Activated naive CD8-positive, alpha-beta T cell treated with anti-CD3 and anti-CD28 coated beads, Interleukin-2, amount 10 ng/mL, durations not matched to agents 7 days and 5 days (primary cell): Measurements from ENCODE around the gene UBXN11. TPM values are rescaled to one million over a fixed set of nuclear protein-coding genes. Genes with fewer than 3 reads are reported as not detected.
"Not testable (repeated sequence)": the region's sequence is repeated elsewhere in the genome, so short reads cannot be mapped to it uniquely, and the experiment has no call there.

Source experiments
- ATAC-seq: fragments of 150-1000 bp; cut with Tn5 transposase; one replicate; pipeline ENCODE4 v1.10.0; 2021; ENCODE audit warnings: low read depth, moderate library complexity
- POLR2A ChIA-PET: fragments of 350-600 bp; sonication (Branson Sonifier 250); formaldehyde crosslinking; loops from one replicate; lab custom pipeline; 2021; ENCODE audit warnings: antibody characterized with exemption; lab: Charles Lee
- DNase-seq: peaks from one replicate; pipeline ENCODE4 v3.0.0; 2021
- H3K27ac Mint-ChIP-seq: one replicate; pipeline ENCODE4 v1.8.0; 2022; ENCODE audit warnings: mild to moderate bottlenecking, mixed read lengths
- H3K27me3 Mint-ChIP-seq: one replicate; pipeline ENCODE4 v1.8.0; 2022; ENCODE audit warnings: mild to moderate bottlenecking, moderate library complexity, mixed read lengths
- H3K36me3 Mint-ChIP-seq: one replicate; pipeline ENCODE4 v1.8.0; 2021; ENCODE audit warnings: mild to moderate bottlenecking, mixed read lengths
- H3K4me1 Mint-ChIP-seq: one replicate; pipeline ENCODE4 v1.8.0; 2021; ENCODE audit warnings: mixed read lengths
- H3K4me3 Mint-ChIP-seq: one replicate; pipeline ENCODE4 v1.8.0; 2022; ENCODE audit warnings: mild to moderate bottlenecking, moderate library complexity, mixed read lengths
- H3K9me3 Mint-ChIP-seq: one replicate; pipeline ENCODE4 v1.8.0; 2021; ENCODE audit warnings: mixed read lengths
- total RNA-seq, 2 experiments: library from RNA; stranded (reverse); gene quantifications; one replicate each; pipeline ENCODE4 v1.2.3, GENCODE V29; 2021

Gene UBXN11
- total RNA-seq, 2 experiments from 2014 or later = 60.5 to 64.1 TPM

GRCh38 chr1:26293911-26294463 is 12.4 kb downstream of the UBXN11 start:
- H3K27me3 Mint-ChIP-seq = no peaks in the 10 kb centered on the region
- DNase-seq = no peak
- no peaks in the 10 kb centered on the region for H3K9me3 Mint-ChIP-seq
- no peak overlapping the region for H3K27ac Mint-ChIP-seq
- H3K4me1 Mint-ChIP-seq = peaks cover 34% of the 10 kb centered on the region
- H3K4me3 Mint-ChIP-seq = no peak overlapping the region
- POLR2A ChIA-PET = interaction anchor here (0.9 kb wide), 1 partner anchor 25 kb away, joined by 3 read pairs; no protein-coding TSS in a partner anchor
- no peak for ATAC-seq
- peaks cover 13% of the 10 kb centered on the region for H3K36me3 Mint-ChIP-seq

- not testable (repeated sequence) for H3K4me3 Mint-ChIP-seq, H3K27me3 Mint-ChIP-seq, H3K9me3 Mint-ChIP-seq, ATAC-seq, DNase-seq
- Mint-ChIP-seq H3K36me3 (peaks cover 13% of the 10 kb centered on the region), H3K27ac (peak overlapping the region; percentile 15), H3K4me1 (peaks cover 44% of the 10 kb centered on the region)
- POLR2A ChIA-PET = interaction anchor here (20.6 kb wide), 1 partner anchor 24 kb away, joined by 1079 read pairs; the partner anchor contains the start of genes CD52 and UBXN11
These were observed 13.7 kb downstream of the UBXN11 start for GRCh38 chr1:26292735-26293134.

DNA sequence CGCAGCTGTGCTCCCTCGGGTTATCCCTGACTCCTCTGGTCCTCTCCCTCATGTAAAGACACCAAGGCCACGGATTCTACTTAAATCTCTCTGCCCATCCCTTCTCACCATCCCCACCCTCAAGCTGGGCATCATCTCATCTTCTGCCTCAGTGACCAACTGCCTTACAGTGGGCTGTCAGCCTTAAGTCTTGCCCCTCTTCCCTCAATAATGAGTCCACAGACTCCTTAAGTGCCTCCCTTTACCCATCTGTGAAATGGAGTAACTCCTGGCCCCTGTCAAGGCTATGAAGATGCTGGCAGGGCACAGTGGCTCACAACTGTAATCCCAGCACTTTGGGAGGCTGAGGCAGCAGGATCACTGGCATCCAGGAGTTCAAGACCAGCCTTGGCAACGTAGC is 14.5 kb downstream of the UBXN11 start:
- H3K36me3 Mint-ChIP-seq = peaks cover 13% of the 10 kb centered on the region
- peak overlapping the region; percentile 99 for H3K27ac Mint-ChIP-seq
- no peak for DNase-seq
- ATAC-seq = no peak
- no peaks in the 10 kb centered on the region for H3K27me3 Mint-ChIP-seq
- H3K9me3 Mint-ChIP-seq = no peaks in the 10 kb centered on the region
- peaks cover 51% of the 10 kb centered on the region for H3K4me1 Mint-ChIP-seq
- POLR2A ChIA-PET = interaction anchor here (4.3 to 20.6 kb wide), 2 partner anchors 8 to 24 kb away, joined by 22 to 1079 read pairs; partner anchors contain the start of genes CD52 and UBXN11
- peak overlapping the region; percentile 21 for H3K4me3 Mint-ChIP-seq

DNA sequence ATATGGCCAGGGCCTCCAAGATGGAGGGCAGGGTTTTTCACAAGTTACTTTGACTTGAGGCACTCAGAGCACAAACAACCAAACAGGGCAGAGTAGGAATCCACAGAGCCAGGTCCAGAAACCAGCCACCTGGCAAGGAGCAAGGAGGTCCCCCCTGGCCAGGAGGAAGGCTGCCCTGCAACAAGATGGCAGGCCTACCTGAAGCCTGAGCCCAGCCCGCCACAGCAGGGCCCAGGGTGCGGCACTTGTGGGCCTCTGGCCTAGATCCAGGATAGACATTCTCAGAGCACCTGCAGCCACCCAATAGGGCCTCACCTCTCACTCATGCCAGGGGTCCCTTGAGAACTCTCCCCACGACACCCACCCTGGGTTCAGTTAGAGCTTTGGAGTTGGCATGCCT is 15.0 kb downstream of the UBXN11 start:
- peaks cover 13% of the 10 kb centered on the region for H3K36me3 Mint-ChIP-seq
- H3K4me1 Mint-ChIP-seq = peaks cover 54% of the 10 kb centered on the region
- no peaks in the 10 kb centered on the region for H3K9me3 Mint-ChIP-seq
- no peaks in the 10 kb centered on the region for H3K27me3 Mint-ChIP-seq
- peak overlapping the region; percentile 99 for H3K27ac Mint-ChIP-seq
- ATAC-seq = no peak
- no peak for DNase-seq
- POLR2A ChIA-PET = interaction anchor here (4.3 to 20.6 kb wide), 3 partner anchors 9 to 25 kb away, joined by 22 to 1079 read pairs (median 38); partner anchors contain the start of genes CD52, SH3BGRL3 and UBXN11
- no peak overlapping the region for H3K4me3 Mint-ChIP-seq

- DNase-seq (no peak), ATAC-seq (no peak)
- peak overlapping the region; percentile 99 for H3K27ac Mint-ChIP-seq
- H3K4me3 Mint-ChIP-seq = peak overlapping the region; percentile 74
- no peaks in the 10 kb centered on the region for H3K9me3 Mint-ChIP-seq
- peaks cover 57% of the 10 kb centered on the region for H3K4me1 Mint-ChIP-seq
- peaks cover 9% of the 10 kb centered on the region for H3K36me3 Mint-ChIP-seq
- POLR2A ChIA-PET = interaction anchor here (2.7 to 20.6 kb wide), 5 partner anchors 9 to 83 kb away, joined by 10 to 1079 read pairs (median 38); partner anchors contain the start of genes CD52, SH3BGRL3 and UBXN11
- H3K27me3 Mint-ChIP-seq = no peaks in the 10 kb centered on the region
These were observed 15.6 kb downstream of the UBXN11 start for GRCh38 chr1:26290882-26291261.

DNA sequence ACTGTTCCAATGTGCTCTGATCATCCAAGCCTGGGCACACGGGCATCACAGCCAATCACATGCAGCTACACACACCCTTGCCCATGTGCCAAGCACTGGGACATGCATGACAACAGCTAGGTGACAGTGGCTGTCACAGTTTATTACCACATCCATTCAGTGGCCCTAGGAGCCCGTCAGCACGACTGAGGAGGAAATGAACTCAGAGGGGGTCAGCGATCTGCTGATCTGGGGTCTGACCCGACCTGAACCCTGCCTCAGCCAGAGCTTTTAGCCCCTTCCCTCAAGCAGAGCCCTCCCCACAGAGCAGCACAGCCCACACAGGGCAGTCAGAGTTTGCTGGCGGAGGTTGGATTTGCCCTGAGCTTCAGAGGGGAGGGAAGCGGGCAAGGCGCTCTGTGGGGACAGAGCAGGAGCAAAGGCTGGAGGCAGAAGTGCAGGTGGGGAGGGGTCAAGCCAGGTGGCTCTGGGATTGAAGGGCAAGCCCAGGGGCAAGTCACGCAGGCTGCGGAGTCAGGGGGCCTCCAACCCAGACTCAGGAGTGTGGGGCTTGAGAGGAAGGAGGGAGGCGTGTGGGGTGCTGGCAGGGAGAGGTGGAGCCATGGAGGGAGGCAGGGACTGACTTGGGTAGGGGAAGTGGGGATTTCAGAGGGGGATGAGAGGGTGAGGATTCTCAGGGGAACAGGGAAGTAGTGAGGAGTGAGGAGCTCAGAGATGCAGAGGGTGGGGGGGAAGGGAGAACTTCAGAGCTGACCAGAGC is 16.1 kb downstream of the UBXN11 start:
- POLR2A ChIA-PET = interaction anchor here (1.0 to 20.6 kb wide), 7 partner anchors 7 to 408 kb away, joined by 3 to 1079 read pairs (median 22); partner anchors contain the start of genes CD52, SH3BGRL3 and UBXN11
- no peaks in the 10 kb centered on the region for H3K27me3 Mint-ChIP-seq

DNA sequence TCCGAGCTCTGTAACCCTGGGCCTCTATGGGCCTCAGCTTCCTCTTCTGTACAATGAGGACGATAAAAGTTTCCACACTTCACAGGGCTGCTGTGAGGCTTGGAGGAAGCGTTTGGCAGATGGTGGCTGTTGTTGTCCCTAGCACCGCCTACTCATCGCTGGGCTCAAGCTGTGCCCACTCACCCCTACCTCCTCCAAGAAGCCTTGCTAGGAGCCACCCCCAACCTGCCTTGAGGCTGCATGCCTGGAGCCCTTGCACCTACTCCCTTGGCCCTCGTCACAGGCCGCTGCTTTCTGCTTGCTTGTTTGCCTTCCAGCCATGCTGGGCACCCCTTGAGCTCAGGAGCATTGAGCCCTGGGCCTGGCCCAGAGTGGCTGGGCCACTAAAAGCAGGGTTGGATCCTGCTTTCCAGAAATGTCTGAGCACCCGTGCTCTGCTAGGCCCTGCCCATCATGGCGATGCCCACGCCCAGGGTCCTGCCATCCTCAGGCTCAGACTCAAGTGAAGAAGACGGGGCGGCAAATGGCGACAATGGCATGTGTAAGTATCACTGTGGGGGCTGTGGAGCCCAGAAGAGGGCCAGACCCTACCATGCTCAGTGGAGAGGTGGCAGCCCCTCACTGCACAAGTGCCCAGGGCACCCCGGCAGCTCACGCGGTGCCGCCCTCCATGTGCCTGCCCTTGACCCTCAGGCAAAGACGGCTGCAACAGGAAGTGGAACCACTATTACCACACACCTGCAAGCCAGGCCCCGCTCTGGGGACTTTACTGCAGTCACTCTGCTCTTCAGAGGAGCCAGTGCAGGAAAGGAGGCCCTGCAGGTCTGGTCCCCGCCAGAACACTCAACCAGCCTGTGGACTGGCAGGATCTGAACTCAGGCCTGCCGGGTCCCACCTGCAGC is 17.0 kb downstream of the UBXN11 start:
- Mint-ChIP-seq H3K4me3 (peak overlapping the region; percentile 74), H3K4me1 (peaks cover 66% of the 10 kb centered on the region), H3K36me3 (peaks cover 9% of the 10 kb centered on the region), H3K27me3 (no peaks in the 10 kb centered on the region), H3K27ac (peak overlapping the region; percentile 99), H3K9me3 (no peaks in the 10 kb centered on the region)
- POLR2A ChIA-PET = interaction anchor here (0.6 to 20.6 kb wide), 18 partner anchors 8 to 409 kb away, joined by 3 to 1079 read pairs (median 6); partner anchors contain the start of genes CD52, DHDDS, SH3BGRL3 and UBXN11
- DNase-seq = peak; percentile 69
- ATAC-seq = peak; percentile 27

More for the DNA sequence above, 16.1 kb downstream of the UBXN11 start:
- H3K27ac Mint-ChIP-seq = peak overlapping the region; percentile 99
- ATAC-seq = peak; percentile 4
- H3K4me3 Mint-ChIP-seq = peak overlapping the region; percentile 74
- DNase-seq = no peak
- H3K36me3 Mint-ChIP-seq = peaks cover 7% of the 10 kb centered on the region
- no peaks in the 10 kb centered on the region for H3K9me3 Mint-ChIP-seq
- H3K4me1 Mint-ChIP-seq = peaks cover 57% of the 10 kb centered on the region

DNA sequence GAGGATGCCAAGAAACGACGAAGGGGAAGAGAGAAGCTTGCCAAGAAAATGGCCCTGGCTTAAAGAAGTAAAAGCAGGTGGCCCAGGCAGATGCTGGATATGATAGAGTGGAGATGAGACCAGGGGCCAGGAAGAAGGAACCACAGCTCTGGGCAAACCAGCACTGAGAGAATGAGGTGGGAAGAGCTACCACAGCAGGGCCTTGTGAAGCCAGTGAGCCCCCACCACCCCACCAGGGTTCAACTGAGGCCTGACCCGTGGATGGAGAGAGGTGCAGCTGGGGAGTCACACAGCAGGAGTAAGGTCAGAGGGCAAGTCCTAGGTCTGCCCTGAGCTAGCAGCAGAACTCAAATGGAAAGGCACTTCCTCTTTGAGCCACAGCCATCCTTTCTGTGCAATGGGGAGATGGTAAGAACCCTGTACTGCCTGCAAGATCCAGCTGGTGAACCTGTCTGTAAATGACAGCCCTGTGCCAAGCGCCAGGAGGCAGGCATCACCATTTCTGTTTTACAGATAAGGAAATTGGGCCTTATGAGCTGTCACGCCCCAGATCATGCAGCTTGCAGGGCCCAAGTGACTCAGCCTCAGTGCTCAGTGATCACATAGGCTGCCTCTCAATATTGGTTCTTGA is 18.0 kb downstream of the UBXN11 start:
- Mint-ChIP-seq H3K27ac (peak overlapping the region; percentile 99), H3K27me3 (no peaks in the 10 kb centered on the region), H3K9me3 (no peaks in the 10 kb centered on the region), H3K4me1 (peaks cover 72% of the 10 kb centered on the region), H3K36me3 (peaks cover 9% of the 10 kb centered on the region), H3K4me3 (peak overlapping the region; percentile 74)
- POLR2A ChIA-PET = interaction anchor here (0.6 to 20.6 kb wide), 18 partner anchors 8 to 162 kb away, joined by 3 to 1079 read pairs (median 6); partner anchors contain the start of genes CD52, DHDDS, SH3BGRL3 and UBXN11
- ATAC-seq (peak; percentile 15), DNase-seq (peak; percentile 62)

DNA sequence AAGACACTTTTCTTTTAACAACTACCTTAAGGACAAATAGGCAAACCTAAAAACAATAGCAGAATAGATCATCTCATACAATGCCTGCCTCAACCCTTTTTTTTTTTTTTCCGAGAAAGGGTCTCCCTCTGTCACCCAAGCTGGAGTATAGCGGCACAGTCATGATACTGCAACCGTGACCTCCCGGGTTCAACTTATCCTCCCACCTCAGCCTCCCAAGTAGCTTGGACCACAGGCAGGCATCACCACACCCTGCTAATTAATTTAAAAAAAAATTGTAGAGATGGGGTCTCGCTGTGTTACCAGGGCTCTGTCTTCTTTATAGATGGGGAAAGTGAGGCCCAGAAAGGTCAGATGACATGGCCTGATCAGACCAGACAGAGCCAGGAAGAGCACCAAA is 18.6 kb downstream of the UBXN11 start:
- POLR2A ChIA-PET = interaction anchor here (1.0 to 20.6 kb wide), 9 partner anchors 7 to 144 kb away, joined by 3 to 1079 read pairs (median 9); partner anchors contain the start of genes CD52, DHDDS, SH3BGRL3 and UBXN11
- Mint-ChIP-seq H3K9me3 (no peaks in the 10 kb centered on the region), H3K4me3 (peak overlapping the region; percentile 74), H3K27me3 (no peaks in the 10 kb centered on the region), H3K4me1 (peaks cover 76% of the 10 kb centered on the region), H3K36me3 (peaks cover 9% of the 10 kb centered on the region), H3K27ac (peak overlapping the region; percentile 99)
- DNase-seq (no peak), ATAC-seq (no peak)

- no peaks in the 10 kb centered on the region for H3K9me3 Mint-ChIP-seq
- DNase-seq (peak; percentile 79), ATAC-seq (peak; percentile 43)
- H3K4me1 Mint-ChIP-seq = peaks cover 80% of the 10 kb centered on the region
- peak overlapping the region; percentile 99 for H3K27ac Mint-ChIP-seq
- peak overlapping the region; percentile 74 for H3K4me3 Mint-ChIP-seq
- POLR2A ChIA-PET = interaction anchor here (0.5 to 20.6 kb wide), 9 partner anchors 7 to 409 kb away, joined by 3 to 1079 read pairs (median 7); partner anchors contain the start of genes ARID1A, CD52, DHDDS and SH3BGRL3
- no peaks in the 10 kb centered on the region for H3K27me3 Mint-ChIP-seq
- peaks cover 9% of the 10 kb centered on the region for H3K36me3 Mint-ChIP-seq
These were observed 19.3 kb downstream of the UBXN11 start for GRCh38 chr1:26287033-26287711.

DNA sequence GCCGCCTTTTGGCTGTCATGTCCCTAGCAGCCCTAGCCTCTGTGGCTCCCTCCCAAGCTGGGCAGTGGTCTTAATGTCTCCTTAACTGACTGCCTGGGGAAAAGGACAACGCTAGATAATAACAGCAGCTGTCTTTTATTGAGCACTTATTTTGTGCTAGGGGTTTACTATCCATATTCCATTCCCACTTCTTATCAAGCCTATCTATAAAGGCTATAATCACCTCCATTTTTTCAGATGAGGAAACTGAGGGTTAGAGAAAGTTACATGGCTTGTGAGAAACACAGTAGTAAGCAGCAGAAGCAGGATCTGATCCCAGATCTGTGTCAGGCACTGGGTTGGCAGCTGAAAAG is 20.4 kb downstream of the UBXN11 start:
- Mint-ChIP-seq H3K36me3 (peaks cover 14% of the 10 kb centered on the region), H3K27me3 (no peaks in the 10 kb centered on the region), H3K4me3 (no peak overlapping the region), H3K27ac (peak overlapping the region; percentile 99), H3K9me3 (no peaks in the 10 kb centered on the region), H3K4me1 (peaks cover 80% of the 10 kb centered on the region)
- POLR2A ChIA-PET = interaction anchor here (1.2 to 20.6 kb wide), 9 partner anchors 9 to 105 kb away, joined by 3 to 1079 read pairs (median 11); partner anchors contain the start of genes CD52, CEP85 and UBXN11
- no peak for ATAC-seq
- DNase-seq = no peak
